HG02610 (cell line): ENCODE results near the gene CCDC30.
A peak's percentile ranks its signal among the peaks of the same experiment; 100 is the strongest.

Experiments used
- ATAC-seq: cut with Tn5 transposase; IDR thresholded peaks from one replicate; pipeline ENCODE4 v1.9.1; 2021; ENCODE audit warnings: mild to moderate bottlenecking, moderate library complexity; ENCODE audit not compliant: unreplicated experiment

The CCDC30 gene

GRCh38 chr1:42639116-42639515, 176.0 kb downstream of the CCDC30 start:
- no peak for ATAC-seq

- ATAC-seq: no peak
Measured at GRCh38 chr1:42646056-42646455, 183.0 kb downstream of the CCDC30 start.

- no peak for ATAC-seq
Measured at GRCh38 chr1:42657201-42657600, 194.1 kb downstream of the CCDC30 start.

GRCh38 chr1:42657981-42658876, 195.1 kb downstream of the CCDC30 start, which contains the start of gene PPIH:
TSS of gene PPIH (plus strand) at chr1:42658423. CDS start at chr1:42658447, 24 bp downstream.
- ATAC-seq: peak; percentile 95

GRCh38 chr1:42658877-42659337, 195.8 kb downstream of the CCDC30 start:
- ATAC-seq: no peak

GRCh38 chr1:42660907-42661500, 197.9 kb downstream of the CCDC30 start:
- ATAC-seq: no peak

- ATAC-seq: no peak
Measured at GRCh38 chr1:42669936-42670335, 206.8 kb downstream of the CCDC30 start.

GRCh38 chr1:42670425-42670824, 207.3 kb downstream of the CCDC30 start:
- no peak for ATAC-seq

GRCh38 chr1:42674214-42674613, 211.1 kb downstream of the CCDC30 start:
- no peak for ATAC-seq

- ATAC-seq: no peak
Measured at GRCh38 chr1:42674682-42675081, 211.6 kb downstream of the CCDC30 start.

GRCh38 chr1:42675467-42675866, 212.4 kb downstream of the CCDC30 start:
- ATAC-seq: no peak

- ATAC-seq: no peak
Measured at GRCh38 chr1:42676534-42677087, 213.5 kb downstream of the CCDC30 start.

- no peak for ATAC-seq
Measured at GRCh38 chr1:42679364-42679983, 216.4 kb downstream of the CCDC30 start.

GRCh38 chr1:42680055-42680454, 217.0 kb downstream of the CCDC30 start:
- no peak for ATAC-seq

GRCh38 chr1:42680921-42681683, 218.0 kb downstream of the CCDC30 start:
- no peak for ATAC-seq

- peak; percentile 92 for ATAC-seq
Measured at GRCh38 chr1:42681741-42682483, 218.8 kb downstream of the CCDC30 start, which contains the start of gene YBX1. TSS of gene YBX1 (plus strand) at chr1:42682418. CDS start at chr1:42682566, 148 bp downstream.

GRCh38 chr1:42682484-42682738, 219.3 kb downstream of the CCDC30 start:
- ATAC-seq: peak; percentile 8

- peak; percentile 51 for ATAC-seq
Measured at GRCh38 chr1:42682739-42683531, 219.8 kb downstream of the CCDC30 start.

- ATAC-seq: no peak
Measured at GRCh38 chr1:42684139-42684538, 221.1 kb downstream of the CCDC30 start.
